NCI-H510A (cell line): ENCODE measurements around the gene SMC6.

ENCODE experiments used
- DNase-seq: peaks from one replicate; lab custom pipeline; 2025; lab: John Stamatoyannopoulos, UW

The SMC6 gene

DNA sequence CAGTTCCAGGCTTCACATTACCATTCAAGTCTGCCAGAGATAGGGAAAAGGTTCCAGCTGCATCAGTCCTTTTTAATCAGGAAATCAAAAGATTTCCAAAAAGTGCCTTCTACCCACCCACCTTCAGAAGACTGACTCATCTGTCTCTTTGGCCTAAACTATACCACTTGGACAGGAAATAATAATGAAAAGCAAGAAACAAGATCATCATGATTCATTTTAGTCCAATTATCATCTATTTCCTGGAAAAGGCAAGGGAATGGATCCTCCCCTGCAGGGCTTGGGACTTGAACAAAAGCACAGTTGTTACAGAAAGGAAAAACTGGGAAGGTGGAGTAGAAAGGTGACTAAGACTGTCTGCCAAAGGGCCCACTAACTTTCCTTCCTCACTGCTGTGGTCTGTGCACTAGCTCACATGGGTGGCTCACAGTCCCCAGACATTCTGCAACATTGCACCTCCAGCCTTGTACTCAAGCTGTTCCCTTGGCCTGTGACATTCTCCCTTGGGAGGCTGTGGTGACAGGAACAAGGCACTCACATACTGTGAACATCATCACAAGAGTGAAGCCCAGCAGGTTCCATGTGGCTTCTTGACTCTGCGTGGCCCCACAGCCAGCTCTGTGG, 137.8 kb downstream of the SMC6 start:
- no peak for DNase-seq

DNA sequence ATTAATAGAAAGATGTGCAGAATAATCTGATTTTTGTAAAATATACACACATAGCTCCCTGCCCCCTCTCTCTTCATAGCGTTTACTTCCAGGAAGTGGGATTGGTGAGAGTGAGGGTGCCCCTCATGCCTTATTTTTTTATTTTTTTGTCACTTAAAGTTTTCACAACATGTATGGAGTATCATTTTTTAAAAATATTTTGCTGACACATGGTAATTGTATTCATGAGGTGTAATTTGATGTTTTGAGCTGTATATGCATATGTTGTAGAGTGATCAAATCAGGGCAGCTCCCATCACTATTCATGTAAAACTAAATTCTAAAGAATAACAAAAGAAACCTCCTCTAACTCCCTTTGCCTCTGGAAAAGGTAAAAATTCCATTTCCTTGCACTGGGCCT, 138.5 kb downstream of the SMC6 start:
- no peak for DNase-seq

- DNase-seq = no peak
These were observed 139.3 kb downstream of the SMC6 start for GRCh38 chr2:17614174-17614930.
